Mesenchymal stem cell (in vitro differentiated cells and primary cell): ENCODE data around the gene CCDC185.

Source experiments
- DNase-seq: peaks from one replicate; pipeline ENCODE4 v3.0.0-alpha.2; 2013
- H2AFZ ChIP-seq: one replicate; pipeline ENCODE4 v1.6.1; 2013; ENCODE audit warnings: low read depth, mild to moderate bottlenecking, control low read depth, inconsistent platforms, low read length, moderate library complexity
- H2AK5ac ChIP-seq: 2 replicates; pipeline ENCODE4 v1.6.1; 2013; ENCODE audit warnings: low read length, moderate library complexity, mild to moderate bottlenecking, inconsistent platforms; ENCODE audit not compliant: severe bottlenecking
- H2BK120ac ChIP-seq: one replicate; pipeline ENCODE4 v1.6.1; 2013; ENCODE audit warnings: low read depth, mild to moderate bottlenecking, inconsistent platforms, low read length, moderate library complexity
- H2BK12ac ChIP-seq, 2 experiments: one replicate each; pipeline ENCODE4 v1.6.1; 2013; ENCODE audit warnings: inconsistent platforms in 2 of 2, low read length in 2 of 2, mild to moderate bottlenecking in 2 of 2, moderate library complexity in 2 of 2, control low read depth in 1 of 2
- H2BK15ac ChIP-seq: one replicate; pipeline ENCODE4 v1.6.1; 2013; ENCODE audit warnings: mild to moderate bottlenecking, low read depth, inconsistent platforms; ENCODE audit not compliant: poor library complexity, severe bottlenecking
- H2BK5ac ChIP-seq: 2 replicates; pipeline ENCODE4 v1.6.1; 2013; ENCODE audit warnings: low read depth, mild to moderate bottlenecking, low read length, control low read depth, inconsistent platforms; ENCODE audit not compliant: poor library complexity, severe bottlenecking
- H3K14ac ChIP-seq, 2 experiments: one replicate each; pipeline ENCODE4 v1.6.1; 2013; ENCODE audit warnings: inconsistent platforms in 2 of 2, low read length in 2 of 2, control low read depth in 1 of 2, mild to moderate bottlenecking in 1 of 2, moderate library complexity in 1 of 2
- H3K18ac ChIP-seq, 2 experiments: one replicate each; pipeline ENCODE4 v1.6.1; 2013; ENCODE audit warnings: inconsistent platforms in 2 of 2, low read length in 2 of 2, control low read depth in 1 of 2, low read depth in 1 of 2, mild to moderate bottlenecking in 1 of 2
- H3K23ac ChIP-seq, 2 experiments: one replicate each; pipeline ENCODE4 v1.6.1; 2013; ENCODE audit warnings: inconsistent platforms in 2 of 2, low read length in 2 of 2, mild to moderate bottlenecking in 2 of 2, moderate library complexity in 2 of 2, control low read depth in 1 of 2
- H3K27ac ChIP-seq: 2 replicates; pipeline ENCODE4 v1.5.1; 2013; ENCODE audit warnings: mild to moderate bottlenecking, moderate library complexity, low read length, control low read depth, inconsistent platforms; ENCODE audit not compliant: poor library complexity, severe bottlenecking
- H3K27me3 ChIP-seq, 2 experiments: 2 replicates each; pipeline versions ENCODE4 v1.6.1 to v1.7.0; 2013; ENCODE audit warnings: low read length in 2 of 2, mild to moderate bottlenecking in 2 of 2, moderate library complexity in 2 of 2, control low read depth in 1 of 2, inconsistent platforms in 1 of 2; ENCODE audit not compliant: control insufficient read depth in 1 of 2, insufficient read depth in 1 of 2
- H3K36me3 ChIP-seq, 2 experiments: 2 replicates each; pipeline versions ENCODE4 v1.6.1 to v1.7.0; 2013; ENCODE audit warnings: low read length in 2 of 2, control low read depth in 1 of 2, inconsistent platforms in 1 of 2, low read depth in 1 of 2, mild to moderate bottlenecking in 1 of 2; ENCODE audit not compliant: insufficient read depth in 2 of 2, control insufficient read depth in 1 of 2
- H3K4ac ChIP-seq, 2 experiments: one replicate each; pipeline ENCODE4 v1.6.1; 2013; ENCODE audit warnings: inconsistent platforms in 2 of 2, low read length in 2 of 2, mild to moderate bottlenecking in 2 of 2, moderate library complexity in 2 of 2, control low read depth in 1 of 2, low read depth in 1 of 2
- H3K4me1 ChIP-seq: 2 replicates; pipeline ENCODE4 v1.6.1; 2013; ENCODE audit warnings: low read depth, low read length, control low read depth; ENCODE audit not compliant: control insufficient read depth, insufficient read depth
- H3K4me2 ChIP-seq: 2 replicates; pipeline ENCODE4 v1.6.1; 2013; ENCODE audit warnings: low read length, mild to moderate bottlenecking, inconsistent platforms; ENCODE audit not compliant: poor library complexity, severe bottlenecking
- H3K4me3 ChIP-seq, 2 experiments: 2 replicates each; pipeline versions ENCODE4 v1.5.1 to v1.7.0; 2013; ENCODE audit warnings: low read length in 2 of 2, mild to moderate bottlenecking in 2 of 2, control low read depth in 1 of 2, low read depth in 1 of 2; ENCODE audit not compliant: insufficient read depth in 1 of 2
- H3K79me1 ChIP-seq: replicated peaks from 2 replicates; pipeline ENCODE4 v1.6.1; 2013; ENCODE audit warnings: mild to moderate bottlenecking, control low read depth, low read length, inconsistent platforms; ENCODE audit not compliant: poor library complexity, severe bottlenecking
- H3K9ac ChIP-seq: 2 replicates; pipeline ENCODE4 v1.7.0; 2013; ENCODE audit warnings: mild to moderate bottlenecking, low read length, moderate library complexity
- H3K9me3 ChIP-seq: 2 replicates; pipeline ENCODE4 v1.7.0; 2013; ENCODE audit warnings: mild to moderate bottlenecking, low read length; ENCODE audit not compliant: control insufficient read depth
- H4K8ac ChIP-seq: one replicate; pipeline ENCODE4 v1.6.1; 2013; ENCODE audit warnings: inconsistent platforms, mild to moderate bottlenecking, low read length, moderate library complexity
- H4K91ac ChIP-seq: one replicate; pipeline ENCODE4 v1.6.1; 2013; ENCODE audit warnings: mild to moderate bottlenecking, low read length, inconsistent platforms
- WGBS: methylation state at CpG from one replicate; pipeline ENCODE4 v1.1.7; 2013; ENCODE audit warnings: mixed read lengths; 5-methylcytosine and 5-hydroxymethylcytosine counted together

Gene CCDC185

GRCh38 chr1:223410036-223410435 lies 16.8 kb downstream of the CCDC185 start:
- Histone ChIP-seq H2BK12ac (no peak overlapping the region), H3K79me1 (no peaks in the 10 kb centered on the region), H4K91ac (no peak overlapping the region), H3K4ac (no peak overlapping the region), H2AFZ (no peak overlapping the region), H3K9me3 (no peaks in the 10 kb centered on the region), H3K4me2 (no peak overlapping the region), H3K4me1 (peaks cover 5% of the 10 kb centered on the region), H2AK5ac (no peak overlapping the region), H2BK15ac (no peak overlapping the region), H3K27ac (no peak overlapping the region), H2BK120ac (no peak overlapping the region), H3K14ac (no peak overlapping the region), H2BK5ac (no peak overlapping the region), H3K27me3 (no peaks in the 10 kb centered on the region), H3K4me3 (no peak overlapping the region), H3K9ac (no peak overlapping the region), H3K18ac (no peak overlapping the region), H3K36me3 (no peaks in the 10 kb centered on the region), H3K23ac (no peak overlapping the region), H4K8ac (no peak overlapping the region)
- no peak for DNase-seq

- no peaks in the 10 kb centered on the region for H3K79me1 ChIP-seq
- H3K18ac ChIP-seq, result no peak overlapping the region
- no peak overlapping the region for H3K4me3 ChIP-seq
- no peak overlapping the region for H3K4me2 ChIP-seq
- H4K8ac ChIP-seq, result no peak overlapping the region
- no peak overlapping the region for H2BK15ac ChIP-seq
- H3K14ac ChIP-seq, result no peak overlapping the region
- H3K27me3 ChIP-seq, result no peaks in the 10 kb centered on the region
- 15% methylated on average over 2 of the region's 2 CpGs for WGBS
- H2BK12ac ChIP-seq, result no peak overlapping the region
- H3K9me3 ChIP-seq, result no peaks in the 10 kb centered on the region
- H3K23ac ChIP-seq, result no peak overlapping the region
- no peak overlapping the region for H2AFZ ChIP-seq
- peak overlapping the region; percentile 95 for H2AK5ac ChIP-seq
- peaks cover 5% of the 10 kb centered on the region for H3K4me1 ChIP-seq
- no peak overlapping the region for H2BK5ac ChIP-seq
- H3K9ac ChIP-seq, result peak overlapping the region; percentile 32
- peak overlapping the region; percentile 91 for H3K27ac ChIP-seq
- peak; percentile 73 for DNase-seq
- no peaks in the 10 kb centered on the region for H3K36me3 ChIP-seq
- no peak overlapping the region for H2BK120ac ChIP-seq
- H3K4ac ChIP-seq, result no peak overlapping the region
- H4K91ac ChIP-seq, result no peak overlapping the region
Measured at GRCh38 chr1:223411309-223411708, 18.1 kb downstream of the CCDC185 start.

- no peaks in the 10 kb centered on the region for H3K27me3 ChIP-seq
- no peak overlapping the region for H3K4ac ChIP-seq
- H3K27ac ChIP-seq, result peak overlapping the region; percentile 91
- no peaks in the 10 kb centered on the region for H3K79me1 ChIP-seq
- peak overlapping the region; percentile 39 for H2BK5ac ChIP-seq
- peaks cover 5% of the 10 kb centered on the region for H3K4me1 ChIP-seq
- H3K36me3 ChIP-seq, result no peaks in the 10 kb centered on the region
- no peak overlapping the region for H2BK15ac ChIP-seq
- no peak for DNase-seq
- no peak overlapping the region for H4K91ac ChIP-seq
- H2BK12ac ChIP-seq, result no peak overlapping the region
- no peak overlapping the region for H3K23ac ChIP-seq
- no peak overlapping the region for H4K8ac ChIP-seq
- H3K9me3 ChIP-seq, result no peaks in the 10 kb centered on the region
- H3K9ac ChIP-seq, result no peak overlapping the region
- no peak overlapping the region for H3K4me2 ChIP-seq
- H2BK120ac ChIP-seq, result no peak overlapping the region
- H2AFZ ChIP-seq, result peak overlapping the region; percentile 14
- peak overlapping the region in 1 of 2 experiments; percentile 12 for H3K18ac ChIP-seq
- no peak overlapping the region for H3K4me3 ChIP-seq
- peak overlapping the region; percentile 95 for H2AK5ac ChIP-seq
- no peak overlapping the region for H3K14ac ChIP-seq
Measured at GRCh38 chr1:223411710-223412109, 18.5 kb downstream of the CCDC185 start.

- H3K27ac ChIP-seq, result no peak overlapping the region
- H3K4me3 ChIP-seq, result no peak overlapping the region
- no peak overlapping the region for H3K4ac ChIP-seq
- H3K9me3 ChIP-seq, result no peaks in the 10 kb centered on the region
- no peak overlapping the region for H3K14ac ChIP-seq
- no peak overlapping the region for H3K4me2 ChIP-seq
- peak overlapping the region; percentile 32 for H3K9ac ChIP-seq
- H3K23ac ChIP-seq, result no peak overlapping the region
- H2BK120ac ChIP-seq, result no peak overlapping the region
- H2BK12ac ChIP-seq, result no peak overlapping the region
- no peak overlapping the region for H3K18ac ChIP-seq
- H2AK5ac ChIP-seq, result no peak overlapping the region
- H4K8ac ChIP-seq, result no peak overlapping the region
- peaks cover 11% of the 10 kb centered on the region for H3K4me1 ChIP-seq
- H3K36me3 ChIP-seq, result no peaks in the 10 kb centered on the region
- H2BK5ac ChIP-seq, result no peak overlapping the region
- no peak overlapping the region for H2AFZ ChIP-seq
- no peaks in the 10 kb centered on the region for H3K79me1 ChIP-seq
- 88% methylated on average over 1 of the region's 2 CpGs for WGBS
- DNase-seq, result no peak
- no peak overlapping the region for H2BK15ac ChIP-seq
- no peaks in the 10 kb centered on the region for H3K27me3 ChIP-seq
- H4K91ac ChIP-seq, result no peak overlapping the region
Measured at GRCh38 chr1:223413216-223413615, 20.0 kb downstream of the CCDC185 start.
